ENCODE results near the gene PARN.

- TF ChIP-seq CTCF (IDR thresholded peaks at IDR 0.05) (no peak), POLR2A (IDR thresholded peaks at IDR 0.05) (no peak)
Measured at GRCh38 chr16:14473488-14473887, 156.6 kb downstream of the PARN start.

Data from right lobe of liver (tissue), 4 donors.